ENCODE measurements around the gene MAD1L1. TPM values are rescaled to one million over a fixed set of nuclear protein-coding genes. Genes with fewer than 3 reads are reported as not detected.

The MAD1L1 gene
- total RNA-seq, 1 donor from 2014 or later = 57.4 TPM

DNA sequence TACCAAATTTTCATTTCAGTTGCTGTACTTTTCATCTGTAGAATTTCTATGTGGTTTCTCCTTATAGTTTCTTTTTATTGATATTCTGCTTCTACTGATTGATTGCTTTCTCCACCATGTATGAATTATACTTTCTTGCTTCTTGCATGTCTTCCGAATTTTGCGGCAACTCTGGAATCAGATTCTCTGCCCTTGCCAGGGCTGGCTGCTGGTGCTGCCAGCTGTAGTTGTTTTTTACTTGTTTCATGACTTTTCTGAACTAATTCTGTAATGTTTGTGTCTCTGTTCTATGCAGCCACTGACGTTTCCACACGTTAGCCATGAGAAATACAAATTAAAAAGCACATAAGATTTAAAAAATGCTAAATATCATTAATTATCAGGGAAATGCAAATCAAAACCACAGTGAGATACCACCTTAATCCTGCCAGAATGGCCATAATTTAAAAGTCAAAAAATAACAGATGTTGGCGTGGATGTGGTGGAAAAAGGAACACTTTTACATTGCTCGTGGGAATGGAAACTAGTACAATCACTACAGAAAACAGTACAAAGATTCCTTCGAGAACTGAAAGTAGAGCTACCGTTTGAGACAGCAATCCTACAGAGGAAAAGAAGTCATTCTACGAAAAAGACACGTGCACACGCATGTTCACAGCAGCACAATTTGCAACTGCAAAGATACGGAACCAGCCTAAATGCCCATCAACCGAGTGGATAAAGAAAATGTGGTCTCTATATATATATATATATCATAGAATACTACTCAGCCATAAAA lies 51.5 kb downstream of the MAD1L1 start:
- Histone ChIP-seq H3K27me3 (ENCODE audit: control insufficient read depth, insufficient read depth, low read length) (no peaks in the 10 kb centered on the region), H3K4me3 (ENCODE audit: low read depth, low read length) (no peak overlapping the region), H3K36me3 (ENCODE audit: control insufficient read depth, insufficient read depth, low read length) (no peaks in the 10 kb centered on the region)
- FAIRE-seq (no peak), DNase-seq (ENCODE audit: low read depth) (no peak)
- TF ChIP-seq, protein P1, sequence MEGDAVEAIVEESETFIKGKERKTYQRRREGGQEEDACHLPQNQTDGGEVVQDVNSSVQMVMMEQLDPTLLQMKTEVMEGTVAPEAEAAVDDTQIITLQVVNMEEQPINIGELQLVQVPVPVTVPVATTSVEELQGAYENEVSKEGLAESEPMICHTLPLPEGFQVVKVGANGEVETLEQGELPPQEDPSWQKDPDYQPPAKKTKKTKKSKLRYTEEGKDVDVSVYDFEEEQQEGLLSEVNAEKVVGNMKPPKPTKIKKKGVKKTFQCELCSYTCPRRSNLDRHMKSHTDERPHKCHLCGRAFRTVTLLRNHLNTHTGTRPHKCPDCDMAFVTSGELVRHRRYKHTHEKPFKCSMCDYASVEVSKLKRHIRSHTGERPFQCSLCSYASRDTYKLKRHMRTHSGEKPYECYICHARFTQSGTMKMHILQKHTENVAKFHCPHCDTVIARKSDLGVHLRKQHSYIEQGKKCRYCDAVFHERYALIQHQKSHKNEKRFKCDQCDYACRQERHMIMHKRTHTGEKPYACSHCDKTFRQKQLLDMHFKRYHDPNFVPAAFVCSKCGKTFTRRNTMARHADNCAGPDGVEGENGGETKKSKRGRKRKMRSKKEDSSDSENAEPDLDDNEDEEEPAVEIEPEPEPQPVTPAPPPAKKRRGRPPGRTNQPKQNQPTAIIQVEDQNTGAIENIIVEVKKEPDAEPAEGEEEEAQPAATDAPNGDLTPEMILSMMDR (IDR thresholded peaks at IDR 0.05; ENCODE audit: insufficient read depth, low read length, severe bottlenecking) = no peak

GRCh38 chr7:2180081-2180480 lies 52.7 kb downstream of the MAD1L1 start:
- TF ChIP-seq, protein P1 (IDR thresholded peaks at IDR 0.05; ENCODE audit: insufficient read depth, low read length, severe bottlenecking) = no peak
- Histone ChIP-seq H3K4me3 (ENCODE audit: low read depth, low read length) (no peak overlapping the region), H3K36me3 (ENCODE audit: control insufficient read depth, insufficient read depth, low read length) (no peaks in the 10 kb centered on the region), H3K27me3 (ENCODE audit: control insufficient read depth, insufficient read depth, low read length) (no peaks in the 10 kb centered on the region)
- FAIRE-seq (no peak), DNase-seq (ENCODE audit: low read depth) (no peak)

GRCh38 chr7:2175514-2175913 lies 57.2 kb downstream of the MAD1L1 start:
- H3K36me3 ChIP-seq (ENCODE audit: control insufficient read depth, insufficient read depth, low read length) = no peaks in the 10 kb centered on the region
- FAIRE-seq = no peak
- TF ChIP-seq, protein P1 (IDR thresholded peaks at IDR 0.05; ENCODE audit: insufficient read depth, low read length, severe bottlenecking) = no peak
- H3K4me3 ChIP-seq (ENCODE audit: low read depth, low read length) = no peak overlapping the region
- peaks cover 2% of the 10 kb centered on the region for H3K27me3 ChIP-seq (ENCODE audit: control insufficient read depth, insufficient read depth, low read length)
- DNase-seq (ENCODE audit: low read depth) = peak; percentile 78

- TF ChIP-seq, protein P1 (IDR thresholded peaks at IDR 0.05; ENCODE audit: insufficient read depth, low read length, severe bottlenecking) = no peak
- FAIRE-seq = no peak
- no peaks in the 10 kb centered on the region for H3K36me3 ChIP-seq (ENCODE audit: control insufficient read depth, insufficient read depth, low read length)
- no peak for DNase-seq (ENCODE audit: low read depth)
- H3K27me3 ChIP-seq (ENCODE audit: control insufficient read depth, insufficient read depth, low read length) = peaks cover 2% of the 10 kb centered on the region
- H3K4me3 ChIP-seq (ENCODE audit: low read depth, low read length) = no peak overlapping the region
Observed at GRCh38 chr7:2175091-2175490, 57.7 kb downstream of the MAD1L1 start.

- TF ChIP-seq, protein P1 (IDR thresholded peaks at IDR 0.05; ENCODE audit: insufficient read depth, low read length, severe bottlenecking) = no peak
- H3K4me3 ChIP-seq (ENCODE audit: low read depth, low read length) = no peak overlapping the region
- H3K27me3 ChIP-seq (ENCODE audit: control insufficient read depth, insufficient read depth, low read length) = peaks cover 2% of the 10 kb centered on the region
- DNase-seq (ENCODE audit: low read depth) (no peak), FAIRE-seq (no peak)
- no peaks in the 10 kb centered on the region for H3K36me3 ChIP-seq (ENCODE audit: control insufficient read depth, insufficient read depth, low read length)
Observed at GRCh38 chr7:2173189-2173827, 59.4 kb downstream of the MAD1L1 start.

All from bronchial epithelial cell (primary cell).